ENCODE data around the gene GEN1. TPM values are rescaled to one million over a fixed set of nuclear protein-coding genes. Genes with fewer than 3 reads are reported as not detected.

GEN1 gene
- total RNA-seq, 6 experiments from 2014 or later = 9.8 to 16.5 (median 13.1) TPM

GRCh38 chr2:17813742-17814473 lies 60.0 kb downstream of the GEN1 start:
- Mint-ChIP-seq H3K27ac (no peak overlapping the region), H3K27me3 (ENCODE audit: insufficient read depth) (peaks cover 6% of the 10 kb centered on the region; the same call in 1 of the 2 replicates), H3K4me1 (ENCODE audit: low read depth) (peaks cover 11% of the 10 kb centered on the region)

GRCh38 chr2:17814601-17815000 lies 60.7 kb downstream of the GEN1 start:
- H3K27ac Mint-ChIP-seq = no peak overlapping the region

More at GRCh38 chr2:17813742-17814473, 60.0 kb downstream of the GEN1 start:
- TF ChIP-seq CTCF (IDR thresholded peaks at IDR 0.05) = no peak
- Mint-ChIP-seq H3K36me3 (ENCODE audit: low read depth) (no peaks in the 10 kb centered on the region), H3K9me3 (no peaks in the 10 kb centered on the region), H3K4me3 (peak overlapping the region; percentile 5; the same call in 1 of the 2 replicates)
- DNase-seq = no peak

DNA sequence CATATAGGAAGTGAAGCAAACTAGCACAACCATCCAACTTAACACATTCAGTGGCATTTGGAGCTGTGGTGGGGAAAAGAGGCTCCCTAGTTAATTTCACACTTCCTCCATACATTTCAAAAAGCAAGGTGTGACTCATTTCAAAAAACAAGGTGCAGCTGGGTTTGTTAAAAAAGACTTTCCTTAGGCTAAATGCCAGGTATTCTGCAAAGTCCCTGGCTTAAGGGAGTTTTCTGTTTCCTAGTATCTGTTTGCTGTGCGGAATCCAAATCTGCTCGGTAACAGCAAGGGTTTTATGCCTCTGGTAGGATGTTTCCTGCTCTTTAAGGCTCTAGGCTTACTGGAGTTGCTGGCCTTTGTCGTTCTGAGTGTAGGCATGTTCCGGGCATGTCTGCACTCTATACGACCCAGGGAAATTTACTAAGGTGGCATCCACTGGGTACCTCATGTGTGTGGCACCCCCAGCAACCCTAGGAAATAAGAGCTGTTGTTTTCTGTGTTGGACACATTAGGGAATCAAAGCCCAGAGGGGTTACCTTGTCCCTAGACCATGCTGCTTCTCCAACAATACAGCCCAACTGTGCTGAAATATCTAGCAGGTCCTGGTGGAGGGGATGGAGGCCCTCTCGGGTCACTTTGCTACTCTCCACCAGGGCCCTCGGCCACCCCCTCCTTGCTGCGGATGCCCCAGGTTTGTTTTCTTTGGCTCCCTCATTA lies 61.7 kb downstream of the GEN1 start:
- H3K9me3 Mint-ChIP-seq = no peaks in the 10 kb centered on the region
- peaks cover 6% of the 10 kb centered on the region; the same call in 1 of the 2 replicates for H3K27me3 Mint-ChIP-seq (ENCODE audit: insufficient read depth)
- no peak for TF ChIP-seq CTCF (IDR thresholded peaks at IDR 0.05)
- H3K36me3 Mint-ChIP-seq (ENCODE audit: low read depth) = no peaks in the 10 kb centered on the region
- no peak overlapping the region for H3K27ac Mint-ChIP-seq
- no peak for DNase-seq
- no peak overlapping the region for H3K4me3 Mint-ChIP-seq
- peaks cover 11% of the 10 kb centered on the region for H3K4me1 Mint-ChIP-seq (ENCODE audit: low read depth)

More at GRCh38 chr2:17814601-17815000, 60.7 kb downstream of the GEN1 start:
- Mint-ChIP-seq H3K36me3 (ENCODE audit: low read depth) (no peaks in the 10 kb centered on the region), H3K4me3 (no peak overlapping the region), H3K9me3 (no peaks in the 10 kb centered on the region), H3K27me3 (ENCODE audit: insufficient read depth) (peaks cover 6% of the 10 kb centered on the region; the same call in 1 of the 2 replicates), H3K4me1 (ENCODE audit: low read depth) (peaks cover 11% of the 10 kb centered on the region)
- no peak for DNase-seq
- TF ChIP-seq CTCF (IDR thresholded peaks at IDR 0.05) = no peak

DNA sequence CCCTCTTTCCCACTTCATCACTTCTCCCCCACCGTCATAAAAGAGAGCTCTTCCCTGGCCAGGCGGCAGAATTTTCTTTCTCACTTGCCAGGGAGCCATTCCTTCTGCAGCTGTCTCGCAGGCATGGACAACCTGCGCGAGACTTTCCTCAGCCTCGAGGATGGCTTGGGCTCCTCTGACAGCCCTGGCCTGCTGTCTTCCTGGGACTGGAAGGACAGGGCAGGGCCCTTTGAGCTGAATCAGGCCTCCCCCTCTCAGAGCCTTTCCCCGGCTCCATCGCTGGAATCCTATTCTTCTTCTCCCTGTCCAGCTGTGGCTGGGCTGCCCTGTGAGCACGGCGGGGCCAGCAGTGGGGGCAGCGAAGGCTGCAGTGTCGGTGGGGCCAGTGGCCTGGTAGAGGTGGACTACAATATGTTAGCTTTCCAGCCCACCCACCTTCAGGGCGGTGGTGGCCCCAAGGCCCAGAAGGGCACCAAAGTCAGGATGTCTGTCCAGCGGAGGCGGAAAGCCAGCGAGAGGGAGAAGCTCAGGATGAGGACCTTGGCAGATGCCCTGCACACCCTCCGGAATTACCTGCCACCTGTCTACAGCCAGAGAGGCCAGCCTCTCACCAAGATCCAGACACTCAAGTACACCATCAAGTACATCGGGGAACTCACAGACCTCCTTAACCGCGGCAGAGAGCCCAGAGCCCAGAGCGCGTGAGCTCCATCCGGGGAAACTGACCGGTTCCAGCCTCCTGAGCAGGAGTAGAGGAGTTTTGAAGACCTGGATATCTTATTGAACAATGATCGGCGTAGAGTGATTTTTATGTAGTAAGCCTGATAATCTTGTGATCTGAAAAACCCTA lies 62.7 kb downstream of the GEN1 start, which contains the start of gene MSGN1:
MSGN1 (plus strand) TSS at position 65 of the 850 bp plus-strand sequence; CDS start at position 124, 59 bp downstream.
- H3K9me3 Mint-ChIP-seq = no peaks in the 10 kb centered on the region
- H3K4me1 Mint-ChIP-seq (ENCODE audit: low read depth) = peaks cover 11% of the 10 kb centered on the region
- no peaks in the 10 kb centered on the region for H3K36me3 Mint-ChIP-seq (ENCODE audit: low read depth)
- no peak within 1 kb of the TSS for H3K4me3 Mint-ChIP-seq
- TF ChIP-seq CTCF (IDR thresholded peaks at IDR 0.05) = no peak
- no peak for DNase-seq
- no peak within 1 kb of the TSS for H3K27ac Mint-ChIP-seq
- peaks cover 8% of the 10 kb centered on the region; the same call in 1 of the 2 replicates for H3K27me3 Mint-ChIP-seq (ENCODE audit: insufficient read depth)

- Mint-ChIP-seq H3K4me1 (ENCODE audit: low read depth) (peaks cover 8% of the 10 kb centered on the region), H3K27me3 (ENCODE audit: insufficient read depth) (peaks cover 8% of the 10 kb centered on the region; the same call in 1 of the 2 replicates), H3K9me3 (no peaks in the 10 kb centered on the region), H3K36me3 (ENCODE audit: low read depth) (no peaks in the 10 kb centered on the region), H3K27ac (no peak overlapping the region), H3K4me3 (no peak overlapping the region)
- TF ChIP-seq CTCF (IDR thresholded peaks at IDR 0.05) = no peak
- no peak for DNase-seq
These were observed 64.4 kb downstream of the GEN1 start for GRCh38 chr2:17818235-17818815.

Measured in HFFc6 (cell line).